ENCODE results near the gene FAM163A.
"Not testable (repeated sequence)": the region's sequence is repeated elsewhere in the genome, so short reads cannot be mapped to it uniquely, and the experiment has no call there.

The FAM163A gene

GRCh38 chr1:179853102-179853501 lies 110.0 kb downstream of the FAM163A start:
- no peak for DNase-seq (ENCODE audit: low read depth, low spot score)

GRCh38 chr1:179855831-179856230 lies 112.7 kb downstream of the FAM163A start:
- not testable (repeated sequence) for DNase-seq (ENCODE audit: low read depth, low spot score)

- no peak for DNase-seq (ENCODE audit: low read depth, low spot score)
These were observed 113.2 kb downstream of the FAM163A start for GRCh38 chr1:179856296-179856695.

GRCh38 chr1:179857009-179857408 lies 113.9 kb downstream of the FAM163A start:
- DNase-seq (ENCODE audit: low read depth, low spot score), result no peak

GRCh38 chr1:179860652-179861051 lies 117.6 kb downstream of the FAM163A start:
- DNase-seq (ENCODE audit: low read depth, low spot score), result no peak

- DNase-seq (ENCODE audit: low read depth, low spot score), result no peak
These were observed 122.3 kb downstream of the FAM163A start for GRCh38 chr1:179865377-179865776.
